ENCODE data around the gene FFAR3. TPM values are rescaled to one million over a fixed set of nuclear protein-coding genes. Genes with fewer than 3 reads are reported as not detected.

FFAR3 gene
- total RNA-seq, 2 experiments from 2014 or later = 4.9 to 5.3 TPM

DNA sequence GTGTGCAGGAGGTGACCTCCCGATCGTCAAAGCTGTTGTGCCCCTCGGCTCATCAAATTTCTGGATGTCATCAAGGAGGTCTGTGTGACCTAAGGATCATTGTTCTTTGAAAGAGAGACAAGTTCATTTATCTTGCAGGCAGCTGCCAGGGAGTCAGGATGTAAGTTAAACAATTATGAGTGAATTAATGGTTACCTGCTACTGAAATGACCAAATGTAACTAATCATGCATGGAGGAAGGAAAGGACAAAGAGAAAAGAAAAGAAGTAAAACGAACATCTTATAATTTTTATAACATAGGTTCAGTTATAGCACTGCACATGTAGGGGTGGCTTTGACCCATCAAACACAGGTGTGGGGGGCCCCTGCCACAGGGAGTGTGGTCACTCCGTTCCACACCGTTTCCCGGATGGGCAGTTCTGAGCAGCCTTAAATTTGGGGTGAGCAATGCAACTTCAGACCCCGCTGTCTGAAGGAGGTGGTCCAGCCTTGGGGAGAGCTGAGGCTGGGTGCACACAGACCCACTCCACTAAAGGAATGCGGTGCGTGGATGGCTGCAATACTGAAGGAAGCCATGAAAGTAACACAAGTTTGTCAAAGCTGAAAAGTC is 24.0 kb upstream of the FFAR3 start:
- H3K4me1 Mint-ChIP-seq (ENCODE audit: low read depth) = peaks cover 15% of the 10 kb centered on the region
- no peak overlapping the region for H3K4me3 Mint-ChIP-seq
- intact Hi-C loops (cut with micrococcal nuclease) = no loop called here

DNA sequence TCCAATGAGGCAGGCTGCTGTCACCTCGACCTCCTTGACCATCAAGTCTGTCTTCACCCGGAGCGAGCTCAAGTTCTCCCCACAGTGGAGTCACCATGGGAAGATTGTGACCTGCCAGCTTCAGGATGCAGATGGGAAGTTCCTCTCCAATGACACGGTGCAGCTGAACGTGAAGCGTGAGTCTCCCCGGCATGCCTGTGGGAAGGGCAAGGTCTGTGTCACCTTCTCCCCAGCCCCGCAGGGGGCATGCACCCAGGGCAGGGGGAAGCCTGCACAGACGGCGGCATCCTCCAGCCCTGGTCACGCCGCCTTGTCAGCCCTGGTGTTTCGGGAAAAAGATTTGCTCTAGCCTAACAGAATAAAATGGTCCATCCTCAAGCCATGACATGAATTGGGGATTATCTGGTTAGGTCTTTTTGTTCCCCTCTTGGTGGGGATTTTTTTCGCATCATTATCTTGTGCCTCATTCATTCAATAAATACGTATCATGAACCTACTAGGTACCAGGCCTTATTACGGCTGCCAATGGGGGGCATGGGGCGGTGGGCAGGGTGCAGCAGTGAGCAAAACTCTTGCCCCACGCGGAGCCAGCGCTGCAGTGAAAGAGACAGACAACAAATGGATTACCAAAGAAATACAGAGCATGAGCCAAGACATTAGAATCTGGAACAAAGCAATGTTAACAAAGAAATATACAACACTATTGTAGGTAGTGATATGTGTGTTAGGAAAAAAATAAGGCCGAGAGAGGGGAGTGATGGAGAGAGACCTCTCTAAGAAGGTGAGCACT is 21.9 kb upstream of the FFAR3 start:
- Mint-ChIP-seq H3K27me3 (ENCODE audit: low read depth) (no peaks in the 10 kb centered on the region), H3K4me3 (no peak overlapping the region), H3K9me3 (no peaks in the 10 kb centered on the region), H3K4me1 (ENCODE audit: low read depth) (peaks cover 15% of the 10 kb centered on the region), H3K36me3 (ENCODE audit: low read depth) (no peaks in the 10 kb centered on the region), H3K27ac (no peak overlapping the region)
- DNase-seq = no peak
- intact Hi-C loops (cut with micrococcal nuclease) = no loop called here
- CTCF ChIA-PET = interaction anchor here (1.9 kb wide), 1 partner anchor 17 kb away, joined by 7 read pairs; no protein-coding TSS in a partner anchor

More for the DNA sequence above, 24.0 kb upstream of the FFAR3 start:
- Mint-ChIP-seq H3K27ac (no peak overlapping the region), H3K36me3 (ENCODE audit: low read depth) (no peaks in the 10 kb centered on the region), H3K27me3 (ENCODE audit: low read depth) (no peaks in the 10 kb centered on the region), H3K9me3 (no peaks in the 10 kb centered on the region)
- CTCF ChIA-PET = interaction anchor here (1.0 to 2.1 kb wide), 5 partner anchors 11 to 176 kb away, joined by 3 to 9 read pairs (median 4); no protein-coding TSS in a partner anchor
- DNase-seq = no peak

DNA sequence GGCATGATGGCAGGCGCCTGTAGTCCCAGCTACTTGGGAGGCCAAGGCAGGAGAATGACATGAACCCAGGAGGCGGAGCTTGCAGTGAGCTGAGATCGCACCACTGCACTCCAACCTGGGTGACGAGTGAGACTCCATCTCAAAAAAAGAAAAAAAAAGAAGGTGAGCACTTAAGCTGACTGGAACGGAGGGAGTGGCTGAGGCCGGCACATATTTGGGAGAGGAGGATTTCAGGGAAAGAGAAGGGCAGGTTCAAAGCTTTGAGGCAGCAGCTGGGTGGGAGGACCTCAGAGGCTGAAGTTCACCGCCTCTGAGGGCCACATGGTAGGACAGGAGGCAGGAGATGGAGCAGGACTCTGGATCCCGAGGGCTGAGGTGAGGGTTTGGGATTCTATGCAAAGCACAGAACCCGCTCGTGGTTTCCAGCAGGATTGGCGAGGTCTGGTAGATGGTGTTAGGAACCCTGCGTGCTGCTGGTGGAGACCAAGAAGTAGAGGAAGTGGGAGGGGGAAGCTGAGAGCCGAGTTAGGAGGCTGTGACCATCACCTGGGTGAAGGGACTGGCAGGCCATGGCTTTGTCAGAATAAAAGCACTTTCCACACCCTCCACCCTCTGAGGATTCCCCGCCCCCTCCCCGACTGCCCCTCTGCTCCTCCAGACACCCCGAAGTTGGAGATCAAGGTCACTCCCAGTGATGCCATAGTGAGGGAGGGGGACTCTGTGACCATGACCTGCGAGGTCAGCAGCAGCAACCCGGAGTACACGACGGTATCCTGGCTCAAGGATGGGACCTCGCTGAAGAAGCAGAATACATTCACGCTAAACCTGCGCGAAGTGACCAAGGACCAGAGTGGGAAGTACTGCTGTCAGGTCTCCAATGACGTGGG is 20.9 kb upstream of the FFAR3 start:
- H3K27ac Mint-ChIP-seq = no peak overlapping the region
- no peaks in the 10 kb centered on the region for H3K36me3 Mint-ChIP-seq (ENCODE audit: low read depth)
- no peak overlapping the region for H3K4me3 Mint-ChIP-seq
- intact Hi-C loops (cut with micrococcal nuclease) = no loop called here
- H3K4me1 Mint-ChIP-seq (ENCODE audit: low read depth) = peaks cover 15% of the 10 kb centered on the region
- DNase-seq = no peak
- no peaks in the 10 kb centered on the region for H3K9me3 Mint-ChIP-seq
- H3K27me3 Mint-ChIP-seq (ENCODE audit: low read depth) = no peaks in the 10 kb centered on the region
- CTCF ChIA-PET = interaction anchor here (1.6 to 1.9 kb wide), 2 partner anchors 16 to 173 kb away, joined by 3 to 7 read pairs; no protein-coding TSS in a partner anchor

DNA sequence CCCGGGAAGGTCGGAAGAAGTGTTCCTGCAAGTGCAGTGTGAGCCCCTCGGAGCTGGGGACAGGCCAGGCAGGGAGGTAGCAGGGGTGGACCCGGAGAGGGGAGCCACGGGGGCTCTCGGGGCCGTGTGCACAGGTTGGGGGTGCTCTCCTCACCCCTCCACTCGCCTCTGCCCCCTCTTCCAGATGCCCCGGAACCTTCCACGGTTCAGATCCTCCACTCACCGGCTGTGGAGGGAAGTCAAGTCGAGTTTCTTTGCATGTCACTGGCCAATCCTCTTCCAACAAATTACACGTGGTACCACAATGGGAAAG is 20.3 kb upstream of the FFAR3 start:
- Mint-ChIP-seq H3K36me3 (ENCODE audit: low read depth) (no peaks in the 10 kb centered on the region), H3K9me3 (no peaks in the 10 kb centered on the region), H3K27ac (no peak overlapping the region), H3K27me3 (ENCODE audit: low read depth) (no peaks in the 10 kb centered on the region), H3K4me3 (no peak overlapping the region), H3K4me1 (ENCODE audit: low read depth) (peaks cover 11% of the 10 kb centered on the region)
- CTCF ChIA-PET = interaction anchor here (0.7 to 1.6 kb wide), 2 partner anchors 10 to 173 kb away, joined by 3 to 4 read pairs; no protein-coding TSS in a partner anchor
- DNase-seq = no peak
- intact Hi-C loops (cut with micrococcal nuclease) = no loop called here

DNA sequence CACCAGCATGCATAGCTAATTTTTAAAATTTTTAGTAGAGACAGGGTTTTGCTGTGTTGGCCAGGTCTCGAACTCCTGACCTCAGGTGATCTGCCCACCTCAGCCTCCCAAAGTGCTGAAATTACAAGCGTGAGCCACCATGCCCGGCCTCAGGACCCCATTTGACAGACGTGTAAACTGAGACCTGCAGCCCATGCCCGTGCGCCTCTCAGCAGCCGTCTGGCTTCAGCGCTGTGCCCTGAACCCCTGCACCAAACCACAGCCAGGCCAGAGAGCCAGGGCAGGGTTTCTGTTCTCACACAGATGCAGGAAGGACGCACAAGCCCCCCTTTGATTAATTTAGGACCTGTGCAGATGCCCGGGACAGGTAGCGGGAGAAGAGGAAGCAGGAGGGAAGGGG is 17.8 kb upstream of the FFAR3 start:
- no peak overlapping the region for H3K4me3 Mint-ChIP-seq
- CTCF ChIA-PET = interaction anchor here (1.0 kb wide), 1 partner anchor 170 kb away, joined by 3 read pairs; no protein-coding TSS in a partner anchor
- intact Hi-C loops (cut with micrococcal nuclease) = no loop called here
- no peaks in the 10 kb centered on the region for H3K27me3 Mint-ChIP-seq (ENCODE audit: low read depth)
- H3K4me1 Mint-ChIP-seq (ENCODE audit: low read depth) = no peaks in the 10 kb centered on the region
- no peaks in the 10 kb centered on the region for H3K36me3 Mint-ChIP-seq (ENCODE audit: low read depth)
- H3K9me3 Mint-ChIP-seq = no peaks in the 10 kb centered on the region
- no peak for DNase-seq
- no peak overlapping the region for H3K27ac Mint-ChIP-seq

DNA sequence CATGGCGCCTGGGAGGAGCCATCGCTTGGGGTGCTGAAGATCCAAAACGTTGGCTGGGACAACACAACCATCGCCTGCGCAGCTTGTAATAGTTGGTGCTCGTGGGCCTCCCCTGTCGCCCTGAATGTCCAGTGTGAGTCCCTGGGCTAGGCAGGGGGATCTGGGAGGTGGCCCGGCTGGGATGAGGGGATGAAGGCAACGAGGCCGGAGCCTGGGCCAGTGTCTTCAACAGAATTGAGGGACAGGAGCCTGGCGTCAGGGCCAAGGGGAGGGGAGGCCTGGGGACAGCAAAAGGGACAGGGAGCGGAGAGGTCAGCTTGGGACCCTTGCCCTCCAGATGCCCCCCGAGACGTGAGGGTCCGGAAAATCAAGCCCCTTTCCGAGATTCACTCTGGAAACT is 17.3 kb upstream of the FFAR3 start:
- no peak overlapping the region for H3K4me3 Mint-ChIP-seq
- no peaks in the 10 kb centered on the region for H3K9me3 Mint-ChIP-seq
- intact Hi-C loops (cut with micrococcal nuclease) = no loop called here
- CTCF ChIA-PET = no interaction called here
- H3K27ac Mint-ChIP-seq = no peak overlapping the region
- no peaks in the 10 kb centered on the region for H3K36me3 Mint-ChIP-seq (ENCODE audit: low read depth)
- H3K4me1 Mint-ChIP-seq (ENCODE audit: low read depth) = peaks cover 4% of the 10 kb centered on the region
- peaks cover 2% of the 10 kb centered on the region for H3K27me3 Mint-ChIP-seq (ENCODE audit: low read depth)
- no peak for DNase-seq

DNA sequence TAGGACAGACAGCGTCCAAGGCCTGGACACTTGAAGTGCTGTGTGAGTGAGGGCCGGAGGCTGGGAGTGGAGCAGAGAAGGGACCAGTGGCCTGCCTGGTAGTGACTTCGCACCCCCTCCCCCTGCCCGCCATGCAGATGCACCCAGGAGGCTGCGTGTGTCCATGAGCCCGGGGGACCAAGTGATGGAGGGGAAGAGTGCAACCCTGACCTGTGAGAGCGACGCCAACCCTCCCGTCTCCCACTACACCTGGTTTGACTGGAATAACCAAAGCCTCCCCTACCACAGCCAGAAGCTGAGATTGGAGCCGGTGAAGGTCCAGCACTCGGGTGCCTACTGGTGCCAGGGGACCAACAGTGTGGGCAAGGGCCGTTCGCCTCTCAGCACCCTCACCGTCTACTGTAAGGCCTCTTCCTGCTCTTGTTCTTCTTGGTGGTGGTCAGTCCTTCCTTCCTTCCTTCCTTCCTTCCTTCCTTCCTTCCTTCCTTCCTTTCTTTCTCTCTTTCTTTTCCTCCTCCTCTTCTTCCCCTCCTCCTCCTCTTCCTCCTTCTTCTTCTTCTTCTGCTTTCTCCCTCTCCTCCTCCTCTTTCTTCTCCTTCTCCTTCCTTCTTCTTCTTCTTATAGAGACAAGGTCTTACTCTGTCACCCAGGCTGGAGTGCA is 16.6 kb upstream of the FFAR3 start:
- H3K27ac Mint-ChIP-seq = peak overlapping the region; percentile 43
- intact Hi-C loops (cut with micrococcal nuclease) = no loop called here
- no peak for DNase-seq
- H3K4me3 Mint-ChIP-seq = no peak overlapping the region
- no peaks in the 10 kb centered on the region for H3K36me3 Mint-ChIP-seq (ENCODE audit: low read depth)
- H3K4me1 Mint-ChIP-seq (ENCODE audit: low read depth) = peaks cover 11% of the 10 kb centered on the region
- peaks cover 2% of the 10 kb centered on the region for H3K27me3 Mint-ChIP-seq (ENCODE audit: low read depth)
- CTCF ChIA-PET = no interaction called here
- no peaks in the 10 kb centered on the region for H3K9me3 Mint-ChIP-seq

DNA sequence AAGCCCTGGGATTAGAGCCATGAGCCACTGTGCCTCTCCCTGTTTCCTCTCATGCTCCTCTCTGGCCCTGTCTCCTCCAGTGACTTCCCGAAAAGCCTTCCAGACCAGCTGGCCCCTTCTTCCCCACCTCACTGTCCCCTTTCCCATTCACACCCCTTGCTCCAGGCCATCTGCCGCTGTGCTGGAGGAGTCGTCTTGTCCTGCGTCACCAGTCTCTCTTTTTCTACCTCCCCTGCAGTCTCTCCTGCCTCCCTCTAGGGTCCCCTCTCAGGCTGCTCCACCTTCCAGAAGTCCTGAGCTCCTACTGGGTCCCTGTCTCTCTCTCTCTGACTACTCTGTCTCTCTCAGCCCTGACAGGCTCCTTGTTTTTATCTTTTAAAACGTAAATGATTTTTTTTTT is 15.8 kb upstream of the FFAR3 start:
- CTCF ChIA-PET = interaction anchor here (0.7 kb wide), 1 partner anchor 466 kb away, joined by 3 read pairs; no protein-coding TSS in a partner anchor
- H3K36me3 Mint-ChIP-seq (ENCODE audit: low read depth) = no peaks in the 10 kb centered on the region
- intact Hi-C loops (cut with micrococcal nuclease) = no loop called here
- H3K9me3 Mint-ChIP-seq = no peaks in the 10 kb centered on the region
- H3K27ac Mint-ChIP-seq = no peak overlapping the region
- peaks cover 2% of the 10 kb centered on the region for H3K27me3 Mint-ChIP-seq (ENCODE audit: low read depth)
- no peak overlapping the region for H3K4me3 Mint-ChIP-seq
- no peak for DNase-seq
- peaks cover 18% of the 10 kb centered on the region for H3K4me1 Mint-ChIP-seq (ENCODE audit: low read depth)

DNA sequence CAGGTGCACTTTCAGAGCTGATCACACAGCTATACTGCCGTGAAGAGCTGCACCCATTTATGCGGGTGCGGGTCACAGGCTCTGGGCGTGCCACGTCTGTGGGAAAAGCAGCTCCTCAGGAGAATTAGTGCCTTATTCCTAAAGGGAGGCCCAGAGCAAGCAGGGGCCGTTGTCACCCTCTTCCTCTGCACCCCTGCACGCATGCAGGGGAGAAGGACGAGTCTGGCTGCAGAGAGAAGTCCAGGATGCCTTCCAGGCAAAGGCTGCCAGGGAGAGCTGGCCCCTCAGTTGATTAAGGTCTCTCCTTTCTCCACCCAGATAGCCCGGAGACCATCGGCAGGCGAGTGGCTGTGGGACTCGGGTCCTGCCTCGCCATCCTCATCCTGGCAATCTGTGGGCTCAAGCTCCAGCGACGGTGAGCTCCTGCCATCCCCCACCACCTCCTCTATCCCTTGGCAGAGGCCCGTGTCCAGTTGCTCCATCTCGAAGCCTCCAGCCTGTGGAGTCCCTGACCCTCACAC is 13.7 kb upstream of the FFAR3 start:
- Mint-ChIP-seq H3K27me3 (ENCODE audit: low read depth) (peaks cover 2% of the 10 kb centered on the region), H3K27ac (no peak overlapping the region), H3K4me3 (no peak overlapping the region), H3K36me3 (ENCODE audit: low read depth) (no peaks in the 10 kb centered on the region), H3K4me1 (ENCODE audit: low read depth) (peaks cover 32% of the 10 kb centered on the region), H3K9me3 (no peaks in the 10 kb centered on the region)
- intact Hi-C loops (cut with micrococcal nuclease) = no loop called here
- no peak for DNase-seq
- CTCF ChIA-PET = interaction anchor here (1.8 kb wide), 1 partner anchor 12 kb away, joined by 8 read pairs; no protein-coding TSS in a partner anchor

DNA sequence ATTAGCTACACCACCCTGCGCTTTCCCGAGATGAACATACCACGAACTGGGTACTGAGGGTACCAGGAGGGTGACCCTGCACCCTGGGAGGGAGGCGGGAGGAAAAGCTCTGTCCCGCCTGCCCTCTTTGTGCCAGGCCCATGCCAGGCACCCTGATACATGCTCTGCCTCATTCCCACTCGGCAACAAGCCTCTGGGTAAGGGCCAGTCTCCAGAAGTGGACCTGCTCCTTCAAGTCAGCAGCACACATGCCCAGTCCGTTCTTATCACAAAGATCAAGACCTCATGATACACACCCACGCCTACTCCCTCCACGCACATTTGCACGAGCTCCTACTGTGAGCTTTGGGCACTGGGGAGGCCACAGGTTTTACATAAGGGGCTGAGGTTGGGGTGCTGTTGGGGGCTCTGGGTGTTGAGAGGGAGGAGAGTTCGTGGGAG is 12.6 kb upstream of the FFAR3 start:
- Mint-ChIP-seq H3K4me3 (peak overlapping the region; percentile 20), H3K9me3 (no peaks in the 10 kb centered on the region), H3K27me3 (ENCODE audit: low read depth) (peaks cover 2% of the 10 kb centered on the region), H3K36me3 (ENCODE audit: low read depth) (no peaks in the 10 kb centered on the region), H3K4me1 (ENCODE audit: low read depth) (peaks cover 32% of the 10 kb centered on the region), H3K27ac (peak overlapping the region; percentile 98)
- intact Hi-C loops (cut with micrococcal nuclease) = loop anchor here (2.0 kb wide), 2 partner anchors 39 to 97 kb away; partner anchors contain the start of gene LSR
- DNase-seq = no peak
- CTCF ChIA-PET = interaction anchor here (1.0 to 1.8 kb wide), 2 partner anchors 13 to 123 kb away, joined by 3 to 8 read pairs; no protein-coding TSS in a partner anchor

DNA sequence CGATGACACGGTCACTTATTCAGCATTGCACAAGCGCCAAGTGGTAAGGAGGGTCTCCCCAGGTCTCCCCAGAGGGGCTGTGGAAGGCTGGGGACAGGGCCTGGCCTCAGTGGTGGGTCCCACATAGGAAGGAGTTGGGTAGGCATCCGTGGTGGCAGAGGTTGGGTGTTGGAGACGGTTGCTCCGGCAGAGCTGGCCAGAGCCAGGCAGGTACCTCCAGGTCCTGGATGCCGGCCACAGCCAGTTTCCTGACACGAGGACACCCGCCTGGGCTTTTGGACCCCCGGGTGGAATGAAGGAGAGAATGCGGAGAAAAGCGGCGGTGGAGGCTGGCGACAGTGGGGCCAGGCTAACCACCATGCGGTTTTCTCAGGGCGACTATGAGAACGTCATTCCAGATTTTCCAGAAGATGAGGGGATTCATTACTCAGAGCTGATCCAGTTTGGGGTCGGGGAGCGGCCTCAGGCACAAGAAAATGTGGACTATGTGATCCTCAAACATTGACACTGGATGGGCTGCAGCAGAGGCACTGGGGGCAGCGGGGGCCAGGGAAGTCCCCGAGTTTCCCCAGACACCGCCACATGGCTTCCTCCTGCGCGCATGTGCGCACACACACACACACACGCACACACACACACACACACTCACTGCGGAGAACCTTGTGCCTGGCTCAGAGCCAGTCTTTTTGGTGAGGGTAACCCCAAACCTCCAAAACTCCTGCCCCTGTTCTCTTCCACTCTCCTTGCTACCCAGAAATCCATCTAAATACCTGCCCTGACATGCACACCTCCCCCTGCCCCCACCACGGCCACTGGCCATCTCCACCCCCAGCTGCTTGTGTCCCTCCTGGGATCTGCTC is 11.8 kb upstream of the FFAR3 start:
- Mint-ChIP-seq H3K36me3 (ENCODE audit: low read depth) (no peaks in the 10 kb centered on the region), H3K9me3 (no peaks in the 10 kb centered on the region), H3K4me1 (ENCODE audit: low read depth) (peaks cover 32% of the 10 kb centered on the region), H3K27ac (peak overlapping the region; percentile 98), H3K4me3 (peak overlapping the region; percentile 46), H3K27me3 (ENCODE audit: low read depth) (peaks cover 2% of the 10 kb centered on the region)
- CTCF ChIA-PET = interaction anchor here (1.0 to 1.3 kb wide), 2 partner anchors 122 to 149 kb away, joined by 3 to 6 read pairs; no protein-coding TSS in a partner anchor
- DNase-seq = peak; percentile 87
- intact Hi-C loops (cut with micrococcal nuclease) = loop anchor here (1.0 to 2.0 kb wide), 7 partner anchors 13 to 365 kb away; partner anchors contain the start of gene LSR
